Heart left ventricle (tissue), 16 donors: ENCODE data around the gene ZNF521. TPM values are rescaled to one million over a fixed set of nuclear protein-coding genes. Genes with fewer than 3 reads are reported as not detected.

ENCODE experiments used
- ATAC-seq, 4 donors: fragments of 200-7000 bp; cut with Tn5 transposase; one replicate each; pipeline ENCODE4 v1.9.1; 2020 to 2022; ENCODE audit warnings: moderate library complexity in 4 of 4, mild to moderate bottlenecking in 3 of 4, moderate number of reproducible peaks in 1 of 4
- DNase-seq, 5 donors: peaks; one replicate each; pipeline ENCODE4 v3.0.0-alpha.2; 2020
- H3K27ac ChIP-seq, 12 donors: fragments of 200-600 bp; sonication (generic) in 4 of 12; one replicate each; pipeline versions ENCODE4 v1.5.0 to v1.8.0; 2016 to 2022; ENCODE audit warnings: mild to moderate bottlenecking in 2 of 12
- H3K27me3 ChIP-seq, 9 donors: fragments of 200-600 bp; sonication (generic) in 2 of 9; one replicate each; pipeline versions ENCODE4 v1.5.1 to v1.8.0; 2016 to 2022; ENCODE audit warnings: mild to moderate bottlenecking in 3 of 9
- H3K36me3 ChIP-seq, 9 donors: fragments of 200-600 bp; sonication (generic) in 2 of 9; one replicate each; pipeline versions ENCODE4 v1.5.0 to v1.8.0; 2018 to 2022; ENCODE audit warnings: mild to moderate bottlenecking in 2 of 9
- H3K4me1 ChIP-seq, 12 donors: fragments of 200-600 bp; sonication (generic) in 4 of 12; one replicate each; pipeline versions ENCODE4 v1.5.0 to v1.8.0; 2016 to 2022; ENCODE audit warnings: mild to moderate bottlenecking in 3 of 12
- H3K4me3 ChIP-seq, 12 donors: fragments of 200-600 bp; sonication (generic) in 4 of 12; one replicate each; pipeline versions ENCODE4 v1.5.0 to v1.8.0; 2017 to 2022; ENCODE audit warnings: mild to moderate bottlenecking in 9 of 12, moderate library complexity in 4 of 12
- H3K9me3 ChIP-seq, 12 donors: fragments of 200-600 bp; sonication (generic) in 4 of 12; one replicate each; pipeline versions ENCODE4 v1.5.0 to v1.8.0; 2016 to 2022; ENCODE audit warnings: mild to moderate bottlenecking in 1 of 12
- POLR2A ChIP-seq, 2 donors: fragments of 450-650 bp; IDR thresholded peaks; one replicate each; pipeline ENCODE4 v1.6.1; 2017; ENCODE audit warnings: antibody characterized with exemption in 2 of 2, mild to moderate bottlenecking in 2 of 2, moderate library complexity in 2 of 2
- WGBS, 4 donors: extraction: QIAGEN DNeasy Blood & Tissue Kit in 2 of 4; methylation state at CpG; one replicate each; pipeline versions ENCODE4 v1.1.5 to v1.1.7; 2013 to 2018; 5-methylcytosine and 5-hydroxymethylcytosine counted together
- intact Hi-C, 10 donors: fragments of 100-400 bp; cut with DNase I; formaldehyde crosslinking; loops; one replicate each; pipeline versions ENCODE4 v1.11.1 to v1.14.2; 2022
- polyA plus RNA-seq, 2 donors: library from polyadenylated mRNA; stranded (reverse); fragments of 200-250 nt; gene quantifications; one replicate each; pipeline ENCODE4 v1.2.3, GENCODE V29; 2013
- total RNA-seq, 9 donors: library from RNA; depleted of rRNA in 2 of 9; stranded (reverse); fragments of >200 nt in 2 of 9; fragmentation: NEBNext Ultra II Directional in 3 of 9; extraction: Animal tissue kit (Norgen Biotek cat#: 25700) in 3 of 9; gene quantifications; one replicate each; pipeline versions ENCODE4 v1.1.0 to v1.2.4, GENCODE V29; 2016 to 2023
- TF ChIP-seq, protein P1 (sequence below), 12 donors: fragments of 200-600 bp; sonication (generic) in 4 of 12; IDR thresholded peaks; one replicate each; pipeline versions ENCODE4 v1.5.0 to v1.8.0; 2018 to 2022; ENCODE audit warnings: antibody characterized with exemption in 12 of 12, mild to moderate bottlenecking in 5 of 12
- donor health status: ischemic (EF 13 %, LVEDD 7.1; RV severe dilation, severe dysfunction).
- donor health status: healthy with polysubstance abuse.
- donor health status: DM: no; HTN: yes; CAD: no.
- donor health status: DM: no; HTN: no; CAD: no.
- donor health status: ischemic (EF 25% LVEDD 6.9; RV normal size, moderate dysfunction).
- donor health status: ischemic (EF 25% LVEDD 5.7; RV mildly dilated, moderate dysfunction).
- donor health status: healthy.
- donor health status: DM: yes; HTN: yes; CAD: no.
- donor health status: ischemic (EF 35%, LVEDD 5.7; RV mildly dilated, moderate dysfunction).
- donor health status: nonischemic (EF 11% LVEDD 7.7; RV severe dilation, severe dysfunction).
- donor health status: DM: yes; HTN: yes; CAD: no.
- donor health status: PGD.
- donor health status: ischemic (EF 29% LVEDD 5.4; RV normal size, mild dysfunction).
- donor health status: nonischemic (EF 23%, LVEDD 6.1; RV moderate dilation, normal function).

Gene ZNF521
- total and polyA plus RNA-seq, 11 donors = 1.5 to 24.4 (median 14.9) TPM

DNA sequence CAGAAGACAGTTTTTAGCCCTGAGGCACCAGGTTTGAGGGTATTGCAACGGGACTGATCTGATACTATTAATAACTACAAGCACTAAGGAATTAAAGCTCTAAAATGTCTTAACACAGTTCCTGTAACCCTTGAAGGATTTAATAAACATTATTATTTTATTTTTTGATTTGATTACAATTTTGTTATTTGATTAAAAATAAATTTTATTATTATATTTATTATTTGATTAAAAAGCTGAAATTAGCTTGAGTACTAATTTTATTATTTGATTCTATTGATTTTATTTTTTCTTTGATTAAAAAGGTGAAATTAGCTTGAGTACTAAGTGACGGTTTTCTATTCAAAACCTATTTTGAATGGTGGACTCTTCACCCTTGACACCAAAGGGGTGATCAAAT is 307.3 kb downstream of the ZNF521 start:
- Histone ChIP-seq H3K4me1 (peaks cover 0 to 10% (median 0%) of the 10 kb centered on the region in 12 donors), H3K9me3 (no peaks in the 10 kb centered on the region), H3K4me3 (no peak overlapping the region), H3K27me3 (no peaks in the 10 kb centered on the region), H3K27ac (no peak overlapping the region), H3K36me3 (no peaks in the 10 kb centered on the region)
- TF ChIP-seq, protein P1, sequence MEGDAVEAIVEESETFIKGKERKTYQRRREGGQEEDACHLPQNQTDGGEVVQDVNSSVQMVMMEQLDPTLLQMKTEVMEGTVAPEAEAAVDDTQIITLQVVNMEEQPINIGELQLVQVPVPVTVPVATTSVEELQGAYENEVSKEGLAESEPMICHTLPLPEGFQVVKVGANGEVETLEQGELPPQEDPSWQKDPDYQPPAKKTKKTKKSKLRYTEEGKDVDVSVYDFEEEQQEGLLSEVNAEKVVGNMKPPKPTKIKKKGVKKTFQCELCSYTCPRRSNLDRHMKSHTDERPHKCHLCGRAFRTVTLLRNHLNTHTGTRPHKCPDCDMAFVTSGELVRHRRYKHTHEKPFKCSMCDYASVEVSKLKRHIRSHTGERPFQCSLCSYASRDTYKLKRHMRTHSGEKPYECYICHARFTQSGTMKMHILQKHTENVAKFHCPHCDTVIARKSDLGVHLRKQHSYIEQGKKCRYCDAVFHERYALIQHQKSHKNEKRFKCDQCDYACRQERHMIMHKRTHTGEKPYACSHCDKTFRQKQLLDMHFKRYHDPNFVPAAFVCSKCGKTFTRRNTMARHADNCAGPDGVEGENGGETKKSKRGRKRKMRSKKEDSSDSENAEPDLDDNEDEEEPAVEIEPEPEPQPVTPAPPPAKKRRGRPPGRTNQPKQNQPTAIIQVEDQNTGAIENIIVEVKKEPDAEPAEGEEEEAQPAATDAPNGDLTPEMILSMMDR (IDR thresholded peaks at IDR 0.05) = no peak
- no peak for TF ChIP-seq POLR2A (IDR thresholded peaks at IDR 0.05)
- WGBS, 4 donors = 46 to 78% (median 51%) methylated on average over 2 of the region's 2 CpGs
- DNase-seq (no peak), ATAC-seq (no peak)
- intact Hi-C loops = loop anchor here in 1 of 10 donors (10.0 kb wide), 1 partner anchor 60 kb away; no protein-coding TSS in a partner anchor

DNA sequence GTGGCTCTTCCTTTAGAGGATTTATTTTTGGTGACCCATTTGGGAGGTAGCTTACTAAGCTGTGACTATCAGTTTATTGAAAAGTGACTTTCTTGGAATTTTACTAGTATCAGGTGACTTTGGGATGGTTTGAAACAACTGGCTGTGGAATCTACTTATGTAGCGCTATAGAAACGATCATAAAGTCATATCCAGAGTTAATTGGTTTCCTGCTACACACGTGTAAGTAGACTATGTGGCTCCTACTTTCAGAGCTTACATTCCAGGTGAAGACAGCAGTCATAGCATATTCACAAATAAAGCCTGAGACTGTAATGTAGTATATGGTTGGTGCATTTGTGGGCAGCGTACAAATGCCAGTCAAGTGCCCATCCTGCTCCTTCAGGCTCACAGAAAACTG is 308.9 kb downstream of the ZNF521 start:
- no peak for DNase-seq
- Histone ChIP-seq H3K36me3 (no peaks in the 10 kb centered on the region), H3K4me1 (peaks cover 0 to 10% (median 0%) of the 10 kb centered on the region in 12 donors), H3K27ac (no peak overlapping the region), H3K9me3 (no peaks in the 10 kb centered on the region), H3K4me3 (no peak overlapping the region), H3K27me3 (no peaks in the 10 kb centered on the region)
- intact Hi-C loops = loop anchor here in 1 of 10 donors (10.0 kb wide), 1 partner anchor 58 kb away; no protein-coding TSS in a partner anchor
- TF ChIP-seq, protein P1 (IDR thresholded peaks at IDR 0.05) = no peak
- no peak for TF ChIP-seq POLR2A (IDR thresholded peaks at IDR 0.05)
- 84 to 87% (median 85%) methylated on average over 4 of the region's 4 CpGs for WGBS, 4 donors
- ATAC-seq = no peak

- TF ChIP-seq POLR2A (IDR thresholded peaks at IDR 0.05) = no peak
- TF ChIP-seq, protein P1 (IDR thresholded peaks at IDR 0.05) = no peak
- Histone ChIP-seq H3K4me3 (no peak overlapping the region), H3K27ac (no peak overlapping the region), H3K27me3 (no peaks in the 10 kb centered on the region), H3K9me3 (no peaks in the 10 kb centered on the region), H3K36me3 (no peaks in the 10 kb centered on the region), H3K4me1 (peaks cover 0 to 10% (median 0%) of the 10 kb centered on the region in 12 donors)
- intact Hi-C loops = loop anchor here in 1 of 10 donors (10.0 kb wide), 1 partner anchor 58 kb away; no protein-coding TSS in a partner anchor
- 24 to 31% (median 27%) methylated on average over 4 of the region's 4 CpGs for WGBS, 4 donors
- DNase-seq (no peak), ATAC-seq (peak in 2 of 4 donors; percentile 36 to 60)
Measured at GRCh38 chr18:25042641-25043051, 309.3 kb downstream of the ZNF521 start.

- WGBS, 4 donors = 94 to 98% (median 95%) methylated on average over 3 of the region's 3 CpGs
- no peak overlapping the region for H3K27ac ChIP-seq
- DNase-seq (no peak), ATAC-seq (no peak)
- TF ChIP-seq, protein P1 (IDR thresholded peaks at IDR 0.05) = no peak
- no peak for TF ChIP-seq POLR2A (IDR thresholded peaks at IDR 0.05)
- H3K4me1 ChIP-seq = peaks cover 0 to 10% (median 0%) of the 10 kb centered on the region in 12 donors
- intact Hi-C loops = loop anchor here in 1 of 10 donors (10.0 kb wide), 2 partner anchors 45 to 55 kb away; no protein-coding TSS in a partner anchor
- H3K4me3 ChIP-seq = no peak overlapping the region
- no peaks in the 10 kb centered on the region for H3K36me3 ChIP-seq
- no peaks in the 10 kb centered on the region for H3K27me3 ChIP-seq
- no peaks in the 10 kb centered on the region for H3K9me3 ChIP-seq
Measured at GRCh38 chr18:25039781-25040180, 312.2 kb downstream of the ZNF521 start.
